ENCODE measurements around the gene PAX6.

Gene PAX6

GRCh38 chr11:31818425-31818755 is 7.3 kb upstream of the PAX6 start:
- no peak overlapping the region for H3K4me3 ChIP-seq (IDR thresholded peaks at IDR 0.05; ENCODE audit: insufficient read depth, low read depth, low read length)
- TF ChIP-seq CTCF (conservative IDR thresholded peaks at IDR 0.05; ENCODE audit: low read depth, low read length) = no peak
- no peaks in the 10 kb centered on the region for H4K20me1 ChIP-seq (ENCODE audit: insufficient read depth)
- H3K4me2 ChIP-seq = no peak overlapping the region
- no peaks in the 10 kb centered on the region for H3K79me2 ChIP-seq (ENCODE audit: insufficient read depth, low read depth)
- no peak overlapping the region for H3K9ac ChIP-seq
- no peak overlapping the region for H3K27ac ChIP-seq
- no peaks in the 10 kb centered on the region for H3K4me1 ChIP-seq (ENCODE audit: low read depth, poor library complexity, severe bottlenecking)
- no peak overlapping the region for H2AFZ ChIP-seq (ENCODE audit: low read depth)
- peaks cover 24% of the 10 kb centered on the region for H3K27me3 ChIP-seq (ENCODE audit: insufficient read depth, low read depth)
- no peaks in the 10 kb centered on the region for H3K36me3 ChIP-seq (ENCODE audit: insufficient read depth)

GRCh38 chr11:31817621-31818424 is 6.7 kb upstream of the PAX6 start:
- Histone ChIP-seq H2AFZ (ENCODE audit: low read depth) (no peak overlapping the region), H4K20me1 (ENCODE audit: insufficient read depth) (no peaks in the 10 kb centered on the region), H3K9ac (no peak overlapping the region), H3K79me2 (ENCODE audit: insufficient read depth, low read depth) (no peaks in the 10 kb centered on the region), H3K4me3 (IDR thresholded peaks at IDR 0.05; ENCODE audit: insufficient read depth, low read depth, low read length) (no peak overlapping the region), H3K4me2 (no peak overlapping the region), H3K36me3 (ENCODE audit: insufficient read depth) (no peaks in the 10 kb centered on the region), H3K27ac (no peak overlapping the region), H3K4me1 (ENCODE audit: low read depth, poor library complexity, severe bottlenecking) (no peaks in the 10 kb centered on the region), H3K27me3 (ENCODE audit: insufficient read depth, low read depth) (peaks cover 27% of the 10 kb centered on the region)
- no peak for TF ChIP-seq CTCF (conservative IDR thresholded peaks at IDR 0.05; ENCODE audit: low read depth, low read length)

- Histone ChIP-seq H3K36me3 (ENCODE audit: insufficient read depth) (no peaks in the 10 kb centered on the region), H3K9ac (no peak overlapping the region), H3K4me1 (ENCODE audit: low read depth, poor library complexity, severe bottlenecking) (no peaks in the 10 kb centered on the region), H3K4me3 (IDR thresholded peaks at IDR 0.05; ENCODE audit: insufficient read depth, low read depth, low read length) (no peak overlapping the region), H3K79me2 (ENCODE audit: insufficient read depth, low read depth) (no peaks in the 10 kb centered on the region), H3K4me2 (no peak overlapping the region), H2AFZ (ENCODE audit: low read depth) (no peak overlapping the region), H3K27me3 (ENCODE audit: insufficient read depth, low read depth) (peaks cover 29% of the 10 kb centered on the region), H3K27ac (no peak overlapping the region), H4K20me1 (ENCODE audit: insufficient read depth) (no peaks in the 10 kb centered on the region)
- no peak for TF ChIP-seq CTCF (conservative IDR thresholded peaks at IDR 0.05; ENCODE audit: low read depth, low read length)
Measured at GRCh38 chr11:31817054-31817620, 6.0 kb upstream of the PAX6 start.

- H3K4me1 ChIP-seq (ENCODE audit: low read depth, poor library complexity, severe bottlenecking) = no peaks in the 10 kb centered on the region
- H3K4me2 ChIP-seq = no peak overlapping the region
- no peaks in the 10 kb centered on the region for H3K36me3 ChIP-seq (ENCODE audit: insufficient read depth)
- H3K27ac ChIP-seq = no peak overlapping the region
- H3K9ac ChIP-seq = no peak overlapping the region
- H4K20me1 ChIP-seq (ENCODE audit: insufficient read depth) = no peaks in the 10 kb centered on the region
- peaks cover 29% of the 10 kb centered on the region for H3K27me3 ChIP-seq (ENCODE audit: insufficient read depth, low read depth)
- no peak for TF ChIP-seq CTCF (conservative IDR thresholded peaks at IDR 0.05; ENCODE audit: low read depth, low read length)
- no peak overlapping the region for H2AFZ ChIP-seq (ENCODE audit: low read depth)
- no peak overlapping the region for H3K4me3 ChIP-seq (IDR thresholded peaks at IDR 0.05; ENCODE audit: insufficient read depth, low read depth, low read length)
- no peaks in the 10 kb centered on the region for H3K79me2 ChIP-seq (ENCODE audit: insufficient read depth, low read depth)
Measured at GRCh38 chr11:31816468-31817053, 5.4 kb upstream of the PAX6 start.

Data from KMS-11 (cell line).